Brain pericyte (primary cell): Measurements from ENCODE around the gene RGS3.

ENCODE experiments used
- DNase-seq: peaks from one replicate; pipeline ENCODE4 v3.0.0-alpha.2; 2012; ENCODE audit warnings: low read depth, low spot score

The RGS3 gene

DNA sequence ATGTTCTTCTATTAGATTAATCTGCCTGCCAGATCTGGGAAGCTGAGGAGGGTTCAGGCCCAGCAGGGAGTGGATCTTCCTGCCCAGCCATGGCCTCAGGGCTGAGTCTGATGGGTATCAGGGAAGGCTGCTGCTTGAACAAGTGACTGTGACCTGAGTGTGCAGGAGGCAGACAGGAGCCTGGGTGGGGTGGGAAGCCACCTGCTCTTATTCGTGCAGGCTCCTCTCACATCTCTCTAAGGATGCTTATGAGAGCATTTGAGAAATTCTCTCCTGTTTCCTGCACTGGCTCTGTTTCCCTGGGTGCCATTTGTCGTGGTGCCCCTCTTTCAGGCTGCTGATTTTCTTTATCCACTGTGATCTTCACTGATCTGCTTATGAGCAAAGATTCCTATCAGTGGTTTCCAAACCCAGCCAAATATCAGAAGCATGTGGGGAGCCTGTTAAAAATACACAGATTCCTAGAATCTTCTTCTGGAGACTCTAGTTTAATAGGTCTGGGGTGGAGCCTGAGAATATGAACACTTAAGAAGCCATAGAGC, 2.1 kb downstream of the RGS3 start:
- no peak for DNase-seq

DNA sequence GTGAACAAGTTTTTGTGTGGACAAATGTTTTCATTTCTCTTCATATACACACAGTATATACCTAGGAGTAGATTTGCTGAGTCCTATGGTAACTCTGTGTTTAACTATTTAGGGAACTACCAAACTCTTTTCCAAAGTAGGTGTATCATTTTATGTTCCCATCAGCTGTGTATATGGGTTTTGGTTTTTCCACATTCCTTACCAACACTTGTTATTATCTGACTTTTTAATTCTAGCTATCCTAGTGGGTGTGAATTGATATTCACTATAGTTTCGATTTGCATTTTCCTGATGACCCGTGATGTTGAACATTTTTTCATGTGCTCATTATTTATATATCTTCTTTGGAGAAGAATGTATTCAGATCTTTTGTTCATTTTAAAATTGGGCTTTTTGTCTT, 3.7 kb downstream of the RGS3 start:
- no peak for DNase-seq

DNA sequence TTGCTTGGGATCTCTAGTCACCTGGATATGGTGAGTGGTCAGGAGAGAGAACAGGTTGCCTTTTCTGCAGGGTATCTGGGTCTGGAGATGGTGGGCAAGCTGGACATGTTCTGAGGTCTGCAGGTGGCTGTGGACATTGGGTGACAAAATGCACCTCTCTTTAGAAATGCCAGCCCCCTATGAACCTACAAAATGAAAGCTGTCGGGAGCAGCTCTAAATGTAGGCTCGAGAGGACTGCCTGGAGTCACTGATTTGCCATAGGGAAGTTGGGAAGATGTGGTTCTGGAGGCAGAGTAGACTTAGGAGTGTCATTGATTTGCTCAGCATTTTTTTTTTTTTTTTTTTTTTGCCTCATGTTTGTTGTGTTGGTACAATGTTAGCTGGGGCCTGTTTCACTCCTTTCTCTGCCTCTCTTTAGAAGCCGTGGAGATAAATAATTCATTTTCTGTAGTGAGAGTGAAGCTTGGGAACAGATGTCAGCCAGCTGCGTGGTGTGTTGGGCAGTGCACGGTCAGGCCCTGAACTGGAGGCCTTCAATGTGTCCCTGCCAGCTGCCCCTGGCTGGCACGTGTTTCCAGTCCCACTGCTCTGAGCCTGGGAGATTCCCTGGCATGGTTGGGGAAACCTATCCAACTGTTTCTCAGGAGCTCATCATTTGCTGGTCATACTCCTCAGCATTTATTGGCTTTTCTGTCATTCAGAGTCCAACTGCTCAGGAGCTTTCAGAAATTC, 5.4 kb downstream of the RGS3 start:
- DNase-seq: no peak

DNA sequence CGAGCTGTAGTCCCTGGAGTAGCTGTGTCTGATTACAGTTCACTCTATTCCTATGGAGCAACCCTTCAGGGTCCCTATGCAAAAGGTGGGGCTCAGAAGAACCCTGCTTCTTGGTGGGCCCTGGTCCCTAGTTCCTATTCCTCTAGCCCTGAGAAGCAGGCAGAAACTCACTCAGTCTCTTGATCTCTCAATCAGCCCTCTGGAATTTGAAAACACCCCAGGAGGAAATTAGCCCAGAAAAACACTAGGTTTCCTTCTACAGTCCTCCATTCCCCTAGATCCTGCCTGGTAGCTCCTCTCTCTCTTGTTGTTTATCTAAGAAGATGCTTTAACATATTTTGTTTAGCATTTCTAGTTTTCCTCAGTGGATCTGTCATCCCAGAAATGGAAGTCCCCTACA, 7.6 kb downstream of the RGS3 start:
- DNase-seq: no peak

DNA sequence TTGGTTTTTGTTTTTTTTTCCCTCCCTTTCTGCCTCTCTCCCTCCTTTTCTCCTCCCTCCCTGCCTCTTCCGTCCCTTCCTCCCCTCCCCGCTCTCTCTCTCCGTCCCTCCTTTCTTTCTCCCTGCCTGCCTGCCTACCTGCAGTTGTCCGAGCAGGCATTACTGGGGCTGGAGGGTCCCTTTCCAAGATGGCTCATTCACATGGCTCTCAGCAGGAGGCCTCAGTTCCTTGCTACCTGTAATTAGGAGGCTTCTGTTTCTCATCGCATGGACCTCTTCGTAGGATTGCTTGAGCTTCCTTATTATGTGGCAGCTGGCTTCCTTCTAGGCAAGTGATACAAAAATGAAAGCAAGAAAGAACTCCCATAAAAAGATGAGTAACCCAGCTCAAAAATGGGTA, 8.0 kb downstream of the RGS3 start:
- DNase-seq: no peak

DNA sequence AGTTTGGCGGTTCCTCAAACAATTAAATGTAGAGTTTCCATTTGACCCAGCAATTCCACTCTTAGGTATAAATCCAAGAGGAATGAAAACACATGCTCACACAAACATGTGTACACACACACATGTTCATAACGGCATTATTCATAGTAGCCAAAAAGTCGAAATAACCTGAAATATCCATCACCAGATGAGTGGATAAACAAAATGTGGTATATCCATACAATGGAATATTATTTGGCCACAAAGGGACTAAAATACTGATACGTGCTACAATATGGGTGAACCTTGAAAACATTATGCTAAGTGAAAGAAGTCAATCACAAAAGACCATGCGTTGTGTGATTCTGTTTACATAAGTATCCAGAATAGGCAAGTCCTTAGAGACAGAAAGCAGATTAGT, 8.7 kb downstream of the RGS3 start:
- DNase-seq: no peak

DNA sequence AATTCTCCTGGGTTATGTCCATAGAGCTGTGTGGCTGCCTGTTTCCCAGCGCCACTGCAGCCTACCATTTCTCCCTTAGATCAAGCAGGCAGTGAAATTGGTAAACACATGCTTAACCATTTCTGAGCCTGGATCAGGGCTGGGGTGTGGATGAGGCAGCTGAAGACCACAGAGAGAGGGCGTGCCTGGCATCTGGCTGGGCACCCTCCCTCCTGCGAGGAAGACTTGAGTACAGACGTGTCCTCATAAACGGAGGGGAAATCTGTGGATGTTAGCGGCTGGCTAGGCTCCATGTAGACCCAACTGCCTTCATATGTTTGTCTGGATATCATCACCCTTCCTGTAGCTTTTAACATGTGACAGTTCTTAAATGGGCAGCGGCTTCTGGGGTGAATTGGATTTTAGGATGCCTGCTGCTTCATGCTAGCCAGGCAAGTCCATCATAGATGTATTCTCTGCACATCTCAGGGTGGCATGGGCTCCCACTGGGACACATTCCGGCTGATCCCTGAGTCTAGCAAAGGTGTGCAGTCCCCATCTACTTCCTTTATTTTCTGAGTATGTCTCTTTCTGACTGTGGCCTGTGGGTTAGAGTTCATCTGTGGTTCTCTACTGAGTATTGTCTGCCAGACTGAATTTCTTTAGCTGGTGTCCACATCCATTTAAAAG, 11.0 kb downstream of the RGS3 start:
- no peak for DNase-seq

DNA sequence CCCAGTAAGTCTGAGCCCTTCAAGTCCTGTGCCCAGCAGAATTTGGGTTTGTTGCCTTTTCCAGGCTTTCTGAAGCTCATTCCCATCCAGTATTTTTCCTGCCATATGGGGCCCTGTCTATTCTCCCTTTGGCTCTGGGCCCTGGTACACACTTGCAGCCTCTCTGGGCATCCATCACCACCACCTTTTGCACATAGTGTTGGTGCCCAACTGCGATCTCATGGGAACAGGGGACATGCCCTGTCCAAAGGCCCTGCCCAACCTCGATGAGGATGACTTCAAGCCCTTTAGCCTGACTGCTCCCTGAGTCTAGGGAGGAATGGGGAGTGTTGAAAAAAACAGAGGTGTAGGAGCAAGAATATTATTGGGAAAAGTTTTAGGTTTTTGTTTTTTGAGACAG, 11.5 kb downstream of the RGS3 start:
- DNase-seq: no peak

DNA sequence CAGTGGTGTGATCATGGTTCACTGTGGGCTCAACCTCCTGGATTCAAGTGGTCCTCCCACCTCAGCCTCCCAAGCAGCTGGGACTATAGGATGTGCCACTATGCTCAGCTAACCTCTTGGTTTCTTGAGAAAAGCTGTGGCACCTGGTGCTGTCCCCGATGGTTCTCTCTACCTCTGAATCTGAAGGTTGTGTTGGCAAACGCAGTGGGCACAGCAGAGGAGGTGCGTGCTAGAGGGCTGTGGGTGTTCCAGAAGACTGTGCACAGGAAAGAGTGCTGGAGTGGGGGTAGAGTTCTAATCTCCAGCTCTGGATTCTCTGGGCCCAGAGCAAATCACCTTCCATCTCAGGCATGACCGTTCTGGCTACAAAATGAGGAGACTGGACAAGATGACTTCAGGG, 12.5 kb downstream of the RGS3 start:
- no peak for DNase-seq

DNA sequence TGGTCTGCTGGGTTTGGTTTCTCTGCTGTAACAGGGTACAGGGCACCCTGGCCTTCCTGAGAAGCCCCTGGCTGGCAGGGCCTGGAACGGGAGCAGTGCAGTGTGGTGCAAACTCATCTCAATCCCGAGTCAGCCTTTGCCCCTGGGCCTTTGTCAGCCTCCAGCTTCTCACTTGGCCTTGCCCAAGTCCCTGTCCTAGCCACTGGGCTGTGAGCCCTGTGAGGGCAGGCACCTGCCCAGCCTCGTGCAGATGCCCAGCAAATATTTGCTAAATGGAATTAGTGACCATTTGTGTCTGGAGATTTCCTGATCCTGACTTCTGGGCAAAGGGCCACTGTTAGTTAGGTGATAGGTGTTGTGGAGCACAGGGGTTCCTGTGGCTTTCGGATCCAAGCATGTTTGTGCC, 13.0 kb downstream of the RGS3 start:
- DNase-seq: no peak

DNA sequence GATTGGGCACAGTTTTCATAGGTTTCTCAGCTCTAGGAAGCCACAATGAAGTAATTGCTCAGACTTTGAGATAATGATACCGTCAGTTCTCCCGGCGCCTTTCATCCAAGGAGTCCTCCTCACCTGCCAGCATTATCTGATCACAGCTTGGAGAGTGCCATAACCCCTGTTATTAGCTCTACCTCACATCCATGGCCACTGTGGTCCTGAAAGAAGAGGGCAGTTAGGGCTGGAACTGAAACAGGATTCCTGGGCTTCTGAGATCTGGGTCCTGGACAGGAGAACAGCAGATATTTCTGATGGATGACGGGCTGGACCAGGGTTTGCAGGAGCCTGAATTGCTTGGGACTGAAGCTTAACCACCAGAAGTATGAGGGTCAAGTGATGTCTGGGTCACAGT, 13.5 kb downstream of the RGS3 start:
- no peak for DNase-seq

DNA sequence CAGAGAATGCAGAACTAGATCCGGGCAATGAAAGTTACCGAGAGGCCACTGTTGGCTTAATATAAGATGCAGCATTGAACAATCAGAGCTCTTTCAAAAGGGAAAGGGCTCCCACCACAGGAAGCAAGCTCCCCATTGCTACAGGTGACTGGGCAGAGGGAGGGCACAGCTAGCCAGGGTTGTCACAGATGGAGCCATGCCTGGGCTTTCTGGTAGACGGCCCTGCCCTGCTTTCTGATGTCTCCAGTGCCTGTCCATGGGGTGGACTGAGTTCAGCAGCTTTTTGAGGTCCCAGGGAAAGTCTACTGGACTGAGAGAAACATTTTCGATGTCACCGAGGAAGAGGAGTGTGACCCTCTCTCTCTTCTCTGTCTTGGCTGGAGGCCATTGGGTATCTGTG, 14.1 kb downstream of the RGS3 start:
- DNase-seq: no peak

DNA sequence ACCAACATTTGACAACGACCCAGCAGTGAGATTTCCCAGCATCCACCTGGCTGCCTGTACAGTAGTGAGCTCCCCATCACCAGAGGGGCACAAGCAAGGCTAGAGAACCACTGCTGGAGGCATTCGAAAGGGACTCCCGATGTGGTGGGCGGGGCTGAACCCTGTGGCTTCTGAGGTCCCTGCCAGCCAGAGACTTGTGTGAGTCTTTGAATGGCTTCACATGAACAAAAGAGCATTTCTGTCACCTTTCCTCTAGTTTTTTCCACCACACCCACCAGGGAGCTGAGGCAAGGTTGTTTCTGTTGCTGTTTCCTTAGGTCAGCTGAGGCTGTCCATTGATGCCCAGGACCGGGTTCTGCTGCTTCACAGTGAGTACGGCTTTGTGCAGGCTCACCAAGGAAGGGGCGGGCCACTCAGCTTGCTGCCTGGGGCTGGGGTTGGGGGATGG, 15.7 kb downstream of the RGS3 start:
- DNase-seq: no peak

DNA sequence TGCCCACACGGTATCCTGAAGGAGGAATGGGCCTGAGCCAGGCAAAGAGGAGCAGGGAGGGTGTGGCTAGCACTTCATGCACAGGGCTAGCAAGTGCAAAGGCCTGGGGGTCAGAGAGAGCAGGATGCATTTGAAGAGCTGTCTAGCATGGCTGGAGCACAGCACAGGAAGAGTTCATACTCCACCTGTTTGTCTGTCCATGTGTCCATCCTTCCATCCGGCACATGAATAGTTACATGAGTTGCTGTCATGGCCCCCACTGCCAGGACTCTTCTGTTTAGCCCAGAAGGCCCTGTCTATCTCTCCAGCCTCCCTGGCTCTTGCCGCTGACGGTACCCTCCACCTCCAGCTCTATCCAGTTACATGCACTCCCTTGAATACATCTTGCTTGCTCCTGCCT, 17.1 kb downstream of the RGS3 start:
- DNase-seq: no peak

DNA sequence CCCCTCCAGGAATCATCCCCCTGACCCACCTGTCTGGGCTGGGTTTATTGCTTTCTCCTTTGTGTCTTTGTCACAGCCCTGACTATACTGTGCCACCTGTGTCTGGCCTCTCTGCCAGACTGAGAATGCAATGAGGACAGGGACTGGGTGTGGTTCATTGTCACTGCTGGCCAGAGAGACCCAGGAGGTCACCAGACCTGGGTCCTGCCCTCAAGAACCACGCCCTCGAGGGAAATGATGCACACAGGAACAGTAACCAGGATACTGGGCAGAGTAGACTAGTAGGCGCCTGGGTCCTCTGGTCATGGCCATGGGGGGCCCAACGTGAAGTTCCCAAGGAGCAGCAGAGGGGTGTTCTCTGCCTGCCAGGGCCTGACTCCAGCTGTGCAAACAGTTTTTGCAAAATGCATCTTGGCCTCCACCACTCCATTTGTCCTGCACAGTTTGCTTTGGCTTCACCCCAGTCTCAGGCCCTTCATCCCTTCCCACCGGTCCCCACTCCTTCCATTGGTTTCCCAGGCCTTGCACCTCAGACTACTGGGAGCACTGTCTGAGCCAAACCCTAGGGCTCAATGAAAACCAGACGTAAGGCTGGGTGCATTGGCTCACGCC, 17.8 kb downstream of the RGS3 start:
- peak; percentile 20 for DNase-seq

DNA sequence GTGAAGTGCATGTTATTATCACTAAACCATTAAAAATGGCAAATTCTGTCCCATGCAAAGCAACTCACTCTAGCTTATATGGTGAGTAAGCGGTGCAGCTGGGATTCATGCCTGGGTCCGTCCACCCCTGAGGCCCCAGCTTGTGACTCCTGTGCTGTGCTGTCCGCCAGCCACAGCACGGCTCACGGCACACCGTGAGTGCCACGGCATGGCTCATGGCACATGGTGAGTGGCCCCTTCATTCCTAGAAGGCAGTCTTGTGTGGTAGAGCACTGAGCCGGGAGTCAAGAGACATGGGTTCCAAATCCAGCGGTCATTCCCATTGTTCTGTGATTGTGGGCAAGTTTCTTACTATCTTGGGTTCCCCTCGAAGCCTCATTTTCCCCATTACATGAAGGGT, 18.8 kb downstream of the RGS3 start:
- DNase-seq: no peak

DNA sequence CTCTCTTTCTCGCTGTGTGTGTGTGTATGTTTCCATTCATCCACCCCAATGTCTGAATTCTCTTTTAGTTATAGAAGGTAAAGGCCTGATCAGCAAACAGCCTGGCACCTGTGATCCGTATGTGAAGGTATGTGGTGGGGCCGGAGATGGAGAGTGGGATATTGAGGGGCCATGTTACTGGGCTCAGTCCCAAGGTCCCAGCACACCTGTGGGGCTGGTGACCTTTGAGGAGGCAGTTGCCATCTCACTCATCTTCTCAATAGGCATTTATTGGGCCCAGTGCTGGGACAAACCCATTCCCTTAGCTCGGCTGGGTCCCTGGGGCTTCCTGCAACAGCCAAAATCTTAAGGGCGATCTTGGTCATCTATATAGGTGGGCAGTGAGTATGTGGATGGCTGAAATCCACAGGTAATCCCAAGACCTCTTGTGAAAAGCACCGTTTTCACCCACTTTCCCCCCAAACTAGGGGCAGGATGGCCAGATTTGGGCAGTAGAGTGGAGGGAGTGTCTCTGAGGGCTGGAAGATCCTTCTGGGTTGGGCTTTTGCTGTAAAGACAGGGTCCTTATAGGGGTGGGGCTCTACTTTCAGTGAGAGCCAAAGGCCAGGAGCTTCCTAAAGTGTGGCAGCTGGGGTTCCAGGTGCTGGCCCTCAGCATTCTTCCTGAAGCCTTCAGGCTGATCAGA, 19.6 kb downstream of the RGS3 start:
- DNase-seq: no peak

DNA sequence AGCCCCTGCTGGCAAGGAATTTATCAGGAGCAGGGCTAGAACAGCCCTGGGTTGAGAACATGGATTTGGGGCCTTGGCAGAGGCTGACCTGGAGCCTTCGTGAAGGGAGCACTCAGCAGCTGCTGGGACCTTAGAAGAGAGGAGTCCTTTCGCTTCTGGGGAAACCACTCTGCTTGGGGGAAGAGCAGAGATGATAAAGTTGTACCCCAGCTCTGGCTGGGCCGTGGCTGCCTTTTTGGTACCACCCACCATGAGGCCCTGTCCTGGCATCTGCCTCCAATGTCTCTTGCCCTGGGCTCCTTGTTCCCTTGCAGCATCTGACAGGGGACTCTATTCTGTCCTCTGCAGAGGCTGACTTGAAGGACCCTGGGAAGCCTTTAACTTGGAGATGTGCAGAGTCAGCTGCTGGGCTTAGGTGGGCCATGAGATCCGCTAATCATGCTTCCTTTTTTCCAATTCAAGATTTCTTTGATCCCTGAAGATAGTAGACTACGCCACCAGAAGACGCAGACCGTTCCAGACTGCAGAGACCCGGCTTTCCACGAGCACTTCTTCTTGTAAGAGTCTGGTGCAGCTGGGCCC, 20.2 kb downstream of the RGS3 start:
- DNase-seq: no peak

DNA sequence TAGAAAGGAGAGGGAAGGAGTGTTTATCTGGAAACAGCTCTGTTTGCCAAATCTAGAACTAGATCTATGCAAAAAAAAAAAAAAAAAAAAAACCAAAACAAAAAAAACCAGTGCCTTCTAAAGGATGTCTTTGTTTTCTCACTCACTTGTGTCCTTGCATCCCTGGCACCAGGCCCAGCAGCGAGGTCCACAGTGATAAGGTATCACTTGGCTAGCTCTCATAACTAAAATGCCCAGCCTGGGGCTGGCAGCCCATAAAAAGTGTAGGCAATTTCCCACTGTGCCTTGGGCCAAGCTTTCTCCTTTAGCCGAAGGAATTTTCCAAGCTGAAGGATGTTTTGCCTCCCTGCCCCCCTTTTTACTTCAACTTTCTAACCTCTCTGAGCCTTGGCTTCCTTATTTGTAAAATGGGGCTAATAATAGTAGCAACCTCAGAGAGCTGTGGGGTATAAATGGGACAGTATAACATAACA, 20.8 kb downstream of the RGS3 start:
- no peak for DNase-seq

DNA sequence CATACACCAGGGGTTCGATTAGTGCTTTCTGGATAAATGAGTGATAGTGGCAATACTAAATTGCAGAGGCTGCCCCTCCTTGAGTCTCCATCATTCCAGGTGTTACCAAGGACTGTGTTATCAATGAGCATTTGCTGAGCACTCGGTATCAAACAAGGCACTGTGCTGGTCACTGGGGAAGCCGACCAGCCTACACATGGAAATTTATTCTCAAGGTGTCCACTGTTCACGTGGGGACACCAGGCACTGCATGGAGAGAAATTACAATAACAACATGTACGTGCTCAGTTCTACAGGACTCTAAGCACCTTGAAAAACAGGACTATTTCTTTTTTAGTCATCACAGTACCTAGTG, 22.2 kb downstream of the RGS3 start:
- DNase-seq: no peak

DNA sequence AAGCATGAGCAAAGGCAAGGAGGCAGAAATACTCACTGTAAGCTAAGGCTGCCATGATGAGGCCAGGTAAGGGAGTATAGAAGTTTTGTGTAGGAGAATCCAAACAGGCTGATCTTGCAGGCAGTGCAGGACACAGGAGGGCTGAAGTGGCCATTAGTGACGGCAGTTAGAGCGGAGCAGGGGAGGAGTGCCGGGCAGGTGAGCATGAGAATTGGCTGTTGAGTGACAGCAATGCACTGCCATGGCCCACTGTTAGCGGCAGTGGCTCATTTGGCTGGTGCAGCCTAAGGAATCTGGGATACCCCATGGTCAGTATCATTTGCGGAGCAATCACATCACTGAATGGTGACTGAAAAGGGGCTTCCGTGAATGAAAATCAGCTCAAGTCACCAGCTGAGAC, 22.8 kb downstream of the RGS3 start:
- no peak for DNase-seq

DNA sequence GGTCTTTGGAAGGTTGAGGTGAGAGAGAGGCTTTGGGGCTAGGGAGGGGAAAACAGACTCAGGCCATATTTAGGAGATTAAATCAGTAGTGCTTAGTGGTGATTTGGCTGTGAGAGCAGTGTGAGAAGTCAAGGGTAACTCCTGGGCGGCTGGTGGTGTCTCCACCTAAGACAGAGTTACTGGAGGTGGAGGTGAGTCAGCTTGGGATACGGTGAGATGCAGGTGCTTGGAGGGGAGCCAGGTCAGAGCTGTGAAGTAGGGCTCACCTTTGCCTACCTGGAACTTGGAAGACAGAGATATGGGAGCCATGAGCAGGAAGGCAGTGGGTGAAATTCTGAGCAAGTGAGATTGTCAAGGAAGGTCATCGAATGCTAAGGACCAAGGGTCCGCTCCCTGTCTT, 24.5 kb downstream of the RGS3 start:
- DNase-seq: no peak
